ENCODE data around the gene EIF4G1. TPM values are rescaled to one million over a fixed set of nuclear protein-coding genes. Genes with fewer than 3 reads are reported as not detected.

The EIF4G1 gene
- total and polyA plus RNA-seq, 12 donors: 231 to 600 (median 348) TPM

GRCh38 chr3:184332370-184333090, 18.1 kb downstream of the EIF4G1 start:
- no peaks in the 10 kb centered on the region for H3K27me3 ChIP-seq
- peak overlapping the region in 2 of 5 donors; percentile 97 to 98 for H3K27ac ChIP-seq
- 70 to 82% (median 75%) methylated on average over 10 of the region's 10 CpGs for WGBS, 4 donors
- peaks cover 12 to 29% of the 10 kb centered on the region in 2 donors for H3K4me1 ChIP-seq (replicated peaks in 1 of 2)
- peaks cover 0 to 78% of the 10 kb centered on the region in 2 donors for H3K36me3 ChIP-seq (replicated peaks in 1 of 2)
- intact Hi-C loops (cut with DNase I): no loop called here
- H3K9me3 ChIP-seq (replicated peaks in 1 of 3): no peaks in the 10 kb centered on the region
- no peak overlapping the region for H3K4me3 ChIP-seq
- no peak for DNase-seq
- TF ChIP-seq, protein P1, sequence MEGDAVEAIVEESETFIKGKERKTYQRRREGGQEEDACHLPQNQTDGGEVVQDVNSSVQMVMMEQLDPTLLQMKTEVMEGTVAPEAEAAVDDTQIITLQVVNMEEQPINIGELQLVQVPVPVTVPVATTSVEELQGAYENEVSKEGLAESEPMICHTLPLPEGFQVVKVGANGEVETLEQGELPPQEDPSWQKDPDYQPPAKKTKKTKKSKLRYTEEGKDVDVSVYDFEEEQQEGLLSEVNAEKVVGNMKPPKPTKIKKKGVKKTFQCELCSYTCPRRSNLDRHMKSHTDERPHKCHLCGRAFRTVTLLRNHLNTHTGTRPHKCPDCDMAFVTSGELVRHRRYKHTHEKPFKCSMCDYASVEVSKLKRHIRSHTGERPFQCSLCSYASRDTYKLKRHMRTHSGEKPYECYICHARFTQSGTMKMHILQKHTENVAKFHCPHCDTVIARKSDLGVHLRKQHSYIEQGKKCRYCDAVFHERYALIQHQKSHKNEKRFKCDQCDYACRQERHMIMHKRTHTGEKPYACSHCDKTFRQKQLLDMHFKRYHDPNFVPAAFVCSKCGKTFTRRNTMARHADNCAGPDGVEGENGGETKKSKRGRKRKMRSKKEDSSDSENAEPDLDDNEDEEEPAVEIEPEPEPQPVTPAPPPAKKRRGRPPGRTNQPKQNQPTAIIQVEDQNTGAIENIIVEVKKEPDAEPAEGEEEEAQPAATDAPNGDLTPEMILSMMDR (IDR thresholded peaks at IDR 0.05): no peak
- TF ChIP-seq POLR2A (IDR thresholded peaks at IDR 0.05): no peak

GRCh38 chr3:184333190-184333589, 18.8 kb downstream of the EIF4G1 start:
- Histone ChIP-seq H3K27me3 (no peaks in the 10 kb centered on the region), H3K36me3 (replicated peaks in 1 of 2) (peaks cover 0 to 72% of the 10 kb centered on the region in 2 donors), H3K9me3 (replicated peaks in 1 of 3) (no peaks in the 10 kb centered on the region), H3K4me3 (no peak overlapping the region), H3K27ac (peak overlapping the region in 2 of 5 donors; percentile 97 to 98), H3K4me1 (replicated peaks in 1 of 2) (peaks cover 13 to 35% of the 10 kb centered on the region in 2 donors)
- TF ChIP-seq POLR2A (IDR thresholded peaks at IDR 0.05): no peak
- TF ChIP-seq, protein P1 (IDR thresholded peaks at IDR 0.05): no peak
- intact Hi-C loops (cut with DNase I): no loop called here
- 78 to 83% (median 81%) methylated on average over 6 of the region's 6 CpGs for WGBS, 4 donors
- no peak for DNase-seq

- peaks cover 0 to 67% of the 10 kb centered on the region in 2 donors for H3K36me3 ChIP-seq (replicated peaks in 1 of 2)
- intact Hi-C loops (cut with DNase I): no loop called here
- TF ChIP-seq POLR2A (IDR thresholded peaks at IDR 0.05): no peak
- TF ChIP-seq, protein P1 (IDR thresholded peaks at IDR 0.05): no peak
- H3K4me3 ChIP-seq: no peak overlapping the region
- 75 to 80% (median 77%) methylated on average over 3 of the region's 3 CpGs for WGBS, 4 donors
- no peaks in the 10 kb centered on the region for H3K27me3 ChIP-seq
- peak overlapping the region in 3 of 5 donors; percentile 11 to 98 (median 97) for H3K27ac ChIP-seq
- DNase-seq: no peak
- no peaks in the 10 kb centered on the region for H3K9me3 ChIP-seq (replicated peaks in 1 of 3)
- H3K4me1 ChIP-seq (replicated peaks in 1 of 2): peaks cover 13 to 37% of the 10 kb centered on the region in 2 donors
These were observed 19.3 kb downstream of the EIF4G1 start for GRCh38 chr3:184333700-184334099.

GRCh38 chr3:184334470-184335158, 20.2 kb downstream of the EIF4G1 start:
- Histone ChIP-seq H3K4me3 (no peak overlapping the region), H3K27ac (peak overlapping the region; percentile 93 to 98 (median 94)), H3K4me1 (replicated peaks in 1 of 2) (peaks cover 13 to 37% of the 10 kb centered on the region in 2 donors), H3K36me3 (replicated peaks in 1 of 2) (peaks cover 0 to 57% of the 10 kb centered on the region in 2 donors), H3K9me3 (replicated peaks in 1 of 3) (no peaks in the 10 kb centered on the region), H3K27me3 (no peaks in the 10 kb centered on the region)
- TF ChIP-seq, protein P1 (IDR thresholded peaks at IDR 0.05): no peak
- peak in 1 of 2 donors; percentile 20 for TF ChIP-seq POLR2A (IDR thresholded peaks at IDR 0.05)
- peak; percentile 54 to 81 (median 77) for DNase-seq
- intact Hi-C loops (cut with DNase I): no loop called here
- 64 to 73% (median 69%) methylated on average over 7 to 15 of the region's 15 CpGs for WGBS, 4 donors
